Sigmoid colon (tissue), 4 donors: ENCODE measurements around the gene PARL.

Experiments used
- CTCF ChIP-seq, 4 experiments: fragments of 450-650 bp in 3 of 4; fragments of 200-600 bp in 1 of 4; IDR thresholded peaks; one replicate each; pipeline ENCODE4 v1.5.1; 2016 to 2019; ENCODE audit warnings: antibody characterized with exemption in 4 of 4, mild to moderate bottlenecking in 3 of 4, moderate library complexity in 2 of 4
- EP300 ChIP-seq, 4 donors: sonication (generic); formaldehyde crosslinking; IDR thresholded peaks; one replicate each; pipeline ENCODE4 v1.6.1; 2017; ENCODE audit warnings: antibody characterized with exemption in 4 of 4
- POLR2A ChIP-seq, 2 donors: fragments of 450-650 bp; IDR thresholded peaks; one replicate each; pipeline ENCODE4 v1.6.1; 2016; ENCODE audit warnings: antibody characterized with exemption in 2 of 2, mild to moderate bottlenecking in 2 of 2, moderate library complexity in 2 of 2
- POLR2AphosphoS5 ChIP-seq, 4 donors: sonication (generic); formaldehyde crosslinking; IDR thresholded peaks; one replicate each; pipeline ENCODE4 v1.6.1; 2017; ENCODE audit warnings: antibody characterized with exemption in 4 of 4

GRCh38 chr3:183792976-183793375 is 91.7 kb downstream of the PARL start:
- TF ChIP-seq POLR2A (IDR thresholded peaks at IDR 0.05) (no peak), CTCF (IDR thresholded peaks at IDR 0.05) (no peak), POLR2AphosphoS5 (IDR thresholded peaks at IDR 0.05) (no peak), EP300 (IDR thresholded peaks at IDR 0.05) (no peak)
